Amygdala (tissue), 56 donors: ENCODE measurements around the gene EFEMP1.

Experiments
- DNase-seq, 56 donors: peaks; one replicate each; lab custom pipeline; 2025; lab: John Stamatoyannopoulos, UW

The EFEMP1 gene

GRCh38 chr2:55871637-55872036 is 51.9 kb downstream of the EFEMP1 start:
- no peak for DNase-seq

GRCh38 chr2:55869637-55870325 is 53.8 kb downstream of the EFEMP1 start:
- DNase-seq = no peak

GRCh38 chr2:55865096-55865835 is 58.3 kb downstream of the EFEMP1 start:
- no peak for DNase-seq

GRCh38 chr2:55864351-55865084 is 59.1 kb downstream of the EFEMP1 start:
- no peak for DNase-seq

- DNase-seq = no peak
These were observed 60.8 kb downstream of the EFEMP1 start for GRCh38 chr2:55862673-55863390.

GRCh38 chr2:55862246-55862645 is 61.3 kb downstream of the EFEMP1 start:
- no peak for DNase-seq

GRCh38 chr2:55861733-55862132 is 61.8 kb downstream of the EFEMP1 start:
- no peak for DNase-seq

- DNase-seq = no peak
These were observed 62.8 kb downstream of the EFEMP1 start for GRCh38 chr2:55860832-55861231.

GRCh38 chr2:55859875-55860274 is 63.7 kb downstream of the EFEMP1 start:
- DNase-seq = no peak

GRCh38 chr2:55857766-55858165 is 65.8 kb downstream of the EFEMP1 start:
- no peak for DNase-seq

- DNase-seq = no peak
These were observed 66.6 kb downstream of the EFEMP1 start for GRCh38 chr2:55856936-55857335.

- DNase-seq = no peak
These were observed 75.5 kb downstream of the EFEMP1 start for GRCh38 chr2:55848096-55848495.

- no peak for DNase-seq
These were observed 77.2 kb downstream of the EFEMP1 start for GRCh38 chr2:55846426-55846825.

- DNase-seq = no peak
These were observed 78.6 kb downstream of the EFEMP1 start for GRCh38 chr2:55844986-55845385.

- no peak for DNase-seq
These were observed 79.6 kb downstream of the EFEMP1 start for GRCh38 chr2:55843994-55844345.

- DNase-seq = no peak
These were observed 80.2 kb downstream of the EFEMP1 start for GRCh38 chr2:55843096-55843993.

GRCh38 chr2:55842046-55842445 is 81.5 kb downstream of the EFEMP1 start:
- no peak for DNase-seq

- no peak for DNase-seq
These were observed 83.1 kb downstream of the EFEMP1 start for GRCh38 chr2:55840460-55840859.

- DNase-seq = no peak
These were observed 84.3 kb downstream of the EFEMP1 start for GRCh38 chr2:55839182-55839819.
